Keratinocyte (primary cell): ENCODE data around the gene ADAM19. TPM values are rescaled to one million over a fixed set of nuclear protein-coding genes. Genes with fewer than 3 reads are reported as not detected.

Experiments
- DNase-seq: peaks from one replicate; pipeline ENCODE4 v3.0.0-alpha.2; 2011; ENCODE audit warnings: low read depth, missing footprints, low spot score
- FAIRE-seq: peaks from 2 replicates; lab custom pipeline; 2011; peaks lifted over from hg19 to GRCh38; lab: Jason Lieb, UNC
- H2AFZ ChIP-seq: 2 replicates; pipeline ENCODE4 v1.6.0; 2012; ENCODE audit warnings: low read length, control low read depth, inconsistent platforms; ENCODE audit not compliant: control insufficient read depth
- H3K27ac ChIP-seq: 2 replicates; pipeline ENCODE4 v1.5.1; 2011; ENCODE audit warnings: low read length; ENCODE audit not compliant: control insufficient read depth, insufficient read depth
- H3K27me3 ChIP-seq: 3 replicates; pipeline ENCODE4 v1.6.0; 2011; ENCODE audit warnings: low read length; ENCODE audit not compliant: control insufficient read depth, insufficient read depth; ENCODE audit errors: extremely low read depth
- H3K36me3 ChIP-seq, 2 experiments: 2 replicates in 1 of 2; 3 replicates in 1 of 2; pipeline ENCODE4 v1.5.1; 2011; ENCODE audit warnings: low read length in 2 of 2, mild to moderate bottlenecking in 1 of 2; ENCODE audit not compliant: control insufficient read depth in 2 of 2, insufficient read depth in 2 of 2; ENCODE audit errors: extremely low read depth in 1 of 2
- H3K4me1 ChIP-seq: 3 replicates; pipeline ENCODE4 v1.5.1; 2011; ENCODE audit warnings: low read length; ENCODE audit not compliant: control insufficient read depth, insufficient read depth; ENCODE audit errors: extremely low read depth
- H3K4me2 ChIP-seq: 3 replicates; pipeline ENCODE4 v1.6.0; 2011; ENCODE audit warnings: low read depth, low read length; ENCODE audit not compliant: control insufficient read depth, insufficient read depth; ENCODE audit errors: extremely low read depth
- H3K4me3 ChIP-seq, 3 experiments: fragments of 200-600 bp in 1 of 3; sonication (generic) in 1 of 3; 2 replicates in 2 of 3; 3 replicates in 1 of 3; pipeline ENCODE4 v1.5.1; 2011 to 2016; ENCODE audit warnings: low read length in 3 of 3, mild to moderate bottlenecking in 3 of 3, control low read depth in 2 of 3, inconsistent platforms in 1 of 3, low read depth in 1 of 3, mixed read lengths in 1 of 3, mixed run types in 1 of 3, moderate library complexity in 1 of 3; ENCODE audit not compliant: control insufficient read depth in 2 of 3, insufficient read depth in 2 of 3; ENCODE audit errors: extremely low read depth in 1 of 3
- H3K79me2 ChIP-seq: 2 replicates; pipeline ENCODE4 v1.6.0; 2012; ENCODE audit warnings: low read length; ENCODE audit not compliant: control insufficient read depth, insufficient read depth
- H3K9ac ChIP-seq: 3 replicates; pipeline ENCODE4 v1.6.0; 2011; ENCODE audit warnings: low read length; ENCODE audit not compliant: control insufficient read depth, insufficient read depth; ENCODE audit errors: extremely low read depth
- H3K9me1 ChIP-seq: 3 replicates; pipeline ENCODE4 v1.6.0; 2011; ENCODE audit warnings: low read length; ENCODE audit not compliant: control insufficient read depth, insufficient read depth; ENCODE audit errors: extremely low read depth
- H3K9me3 ChIP-seq: 2 replicates; pipeline ENCODE4 v1.5.1; 2012; ENCODE audit warnings: low read depth, low read length; ENCODE audit not compliant: control insufficient read depth
- H4K20me1 ChIP-seq: 3 replicates; pipeline ENCODE4 v1.6.0; 2011; ENCODE audit warnings: low read length; ENCODE audit not compliant: control insufficient read depth, insufficient read depth; ENCODE audit errors: extremely low read depth
- CTCF ChIP-seq, 3 experiments: IDR thresholded peaks in 1 of 3; conservative IDR thresholded peaks in 1 of 3; optimal IDR thresholded peaks in 1 of 3; 2 replicates in 2 of 3; 3 replicates in 1 of 3; pipeline versions ENCODE3 to v1.5.1; 2011; ENCODE audit warnings: low read length in 3 of 3, mild to moderate bottlenecking in 3 of 3, moderate library complexity in 2 of 3, control low read depth in 1 of 3, inconsistent platforms in 1 of 3; ENCODE audit not compliant: insufficient read depth in 2 of 3; ENCODE audit errors: extremely low read depth in 1 of 3
- EZH2 ChIP-seq: IDR thresholded peaks from one replicate; pipeline ENCODE4 v1.6.1; 2012; ENCODE audit warnings: inconsistent platforms, mild to moderate bottlenecking, low read length, moderate library complexity
- dilution Hi-C: fragments of 300-500 bp; cut with MboI; formaldehyde crosslinking; loops from one replicate; pipeline ENCODE4 v1.7.0; 2020; ENCODE audit warnings: low sequenced_read_pairs; ENCODE audit not compliant: extremely low pct_ligation_motif_present
- polyA plus RNA-seq, 5 experiments: library from polyadenylated mRNA; depleted of rRNA in 3 of 5; stranded (reverse) in 3 of 5; stranded (forward) in 1 of 5; unstranded in 1 of 5; fragments of >200 nt; gene quantifications; 1 replicate in 1 of 5; 2 replicates in 3 of 5; 3 replicates in 1 of 5; pipeline versions ENCODE4 v1.2.1 to v1.2.3, GENCODE V29; 2011 to 2012; ENCODE audit warnings: missing spikeins in 2 of 5, low read depth in 1 of 5, low replicate concordance in 1 of 5

The ADAM19 gene
- polyA plus RNA-seq, 1 donor (not counting 4 experiments of a cell fraction or from before 2014, with no cell fraction given), result 22.7 TPM

GRCh38 chr5:157559301-157559700, 16.3 kb downstream of the ADAM19 start:
- H3K36me3 ChIP-seq, result peaks cover 0 to 9% of the 10 kb centered on the region in 2 experiments
- DNase-seq (peak; percentile 36), FAIRE-seq (no peak)
- H3K4me2 ChIP-seq, result no peak overlapping the region
- peaks cover 29% of the 10 kb centered on the region for H3K4me1 ChIP-seq
- H3K79me2 ChIP-seq, result peaks cover 66% of the 10 kb centered on the region
- no peaks in the 10 kb centered on the region for H3K9me3 ChIP-seq
- no peak overlapping the region for H2AFZ ChIP-seq
- TF ChIP-seq CTCF (optimal IDR thresholded peaks at IDR 0.05 in 1 of 3, IDR thresholded peaks at IDR 0.05 in 1 of 3, conservative IDR thresholded peaks at IDR 0.05 in 1 of 3; ENCODE audit: extremely low read depth in 1 of 3, insufficient read depth in 2 of 3, low read length in 3 of 3), result no peak
- no peaks in the 10 kb centered on the region for H3K27me3 ChIP-seq
- no peak overlapping the region for H3K9ac ChIP-seq
- no peak overlapping the region for H3K4me3 ChIP-seq
- dilution Hi-C loops, result no loop called here
- H3K9me1 ChIP-seq, result no peaks in the 10 kb centered on the region
- H4K20me1 ChIP-seq, result no peaks in the 10 kb centered on the region
- no peak overlapping the region for H3K27ac ChIP-seq

GRCh38 chr5:157558681-157559080, 16.9 kb downstream of the ADAM19 start:
- H3K9me1 ChIP-seq, result no peaks in the 10 kb centered on the region
- H3K4me2 ChIP-seq, result peak overlapping the region; percentile 42
- FAIRE-seq (no peak), DNase-seq (no peak)
- peaks cover 29% of the 10 kb centered on the region for H3K4me1 ChIP-seq
- H3K9me3 ChIP-seq, result no peaks in the 10 kb centered on the region
- H3K36me3 ChIP-seq, result peaks cover 0 to 7% of the 10 kb centered on the region in 2 experiments
- no peaks in the 10 kb centered on the region for H3K27me3 ChIP-seq
- dilution Hi-C loops, result no loop called here
- no peak overlapping the region for H3K4me3 ChIP-seq
- H2AFZ ChIP-seq, result no peak overlapping the region
- no peak for TF ChIP-seq EZH2
- TF ChIP-seq CTCF (optimal IDR thresholded peaks at IDR 0.05 in 1 of 3, IDR thresholded peaks at IDR 0.05 in 1 of 3, conservative IDR thresholded peaks at IDR 0.05 in 1 of 3; ENCODE audit: extremely low read depth in 1 of 3, insufficient read depth in 2 of 3, low read length in 3 of 3), result no peak
- H3K27ac ChIP-seq, result no peak overlapping the region
- no peaks in the 10 kb centered on the region for H4K20me1 ChIP-seq
- peaks cover 66% of the 10 kb centered on the region for H3K79me2 ChIP-seq
- no peak overlapping the region for H3K9ac ChIP-seq
